HCEC 1CT (cell line): Measurements from ENCODE around the gene DBH.

ENCODE experiments used
- DNase-seq: peaks from one replicate; pipeline ENCODE4 v3.0.0-alpha.2; 2017

Gene DBH

GRCh38 chr9:133627341-133627740 is 8.8 kb upstream of the DBH start:
- no peak for DNase-seq

- DNase-seq = no peak
Measured at GRCh38 chr9:133628766-133629165, 7.4 kb upstream of the DBH start.

- no peak for DNase-seq
Measured at GRCh38 chr9:133629221-133630110, 6.7 kb upstream of the DBH start.

- DNase-seq = no peak
Measured at GRCh38 chr9:133631111-133631510, 5.1 kb upstream of the DBH start.

- no peak for DNase-seq
Measured at GRCh38 chr9:133632806-133633680, 3.1 kb upstream of the DBH start.

- no peak for DNase-seq
Measured at GRCh38 chr9:133633681-133634080, 2.5 kb upstream of the DBH start.

- no peak for DNase-seq
Measured at GRCh38 chr9:133634081-133634691, 2.0 kb upstream of the DBH start.

GRCh38 chr9:133635098-133635497 is 1.1 kb upstream of the DBH start:
- no peak for DNase-seq

- DNase-seq = no peak
Measured at GRCh38 chr9:133636902-133637301, 739 bp downstream of the DBH start.

- no peak for DNase-seq
Measured at GRCh38 chr9:133637451-133638055, 1.4 kb downstream of the DBH start.

- DNase-seq = no peak
Measured at GRCh38 chr9:133638076-133638475, 1.9 kb downstream of the DBH start.

- DNase-seq = no peak
Measured at GRCh38 chr9:133638711-133639110, 2.5 kb downstream of the DBH start.

GRCh38 chr9:133639613-133640012 is 3.5 kb downstream of the DBH start:
- no peak for DNase-seq

GRCh38 chr9:133640160-133640559 is 4.0 kb downstream of the DBH start:
- no peak for DNase-seq

- no peak for DNase-seq
Measured at GRCh38 chr9:133640580-133641395, 4.6 kb downstream of the DBH start.

- DNase-seq = no peak
Measured at GRCh38 chr9:133641396-133641655, 5.2 kb downstream of the DBH start.

GRCh38 chr9:133641861-133642595 is 5.9 kb downstream of the DBH start:
- no peak for DNase-seq

- no peak for DNase-seq
Measured at GRCh38 chr9:133642708-133643361, 6.7 kb downstream of the DBH start.

- no peak for DNase-seq
Measured at GRCh38 chr9:133643362-133643755, 7.2 kb downstream of the DBH start.

- DNase-seq = no peak
Measured at GRCh38 chr9:133643978-133644760, 8.0 kb downstream of the DBH start.
